ENCODE results near the gene SOX10.

SOX10 gene

GRCh38 chr22:37983860-37984791 lies at the start of gene SOX10:
Gene SOX10 (minus strand): TSS chr22:37984555. CDS start chr22:37983784, 771 bp downstream.
- no peak for DNase-seq (ENCODE audit: low read depth)

GRCh38 chr22:38033522-38034277 lies 49.3 kb upstream of the SOX10 start:
- no peak for DNase-seq (ENCODE audit: low read depth)

GRCh38 chr22:38032681-38033521 lies 48.5 kb upstream of the SOX10 start:
- no peak for DNase-seq (ENCODE audit: low read depth)

GRCh38 chr22:38031491-38031890 lies 47.1 kb upstream of the SOX10 start:
- DNase-seq (ENCODE audit: low read depth): no peak

GRCh38 chr22:38030311-38031133 lies 46.2 kb upstream of the SOX10 start:
- DNase-seq (ENCODE audit: low read depth): no peak

GRCh38 chr22:38029901-38030300 lies 45.5 kb upstream of the SOX10 start:
- no peak for DNase-seq (ENCODE audit: low read depth)

- no peak for DNase-seq (ENCODE audit: low read depth)
These were observed 45.0 kb upstream of the SOX10 start for GRCh38 chr22:38029370-38029769.

- no peak for DNase-seq (ENCODE audit: low read depth)
These were observed 44.2 kb upstream of the SOX10 start for GRCh38 chr22:38028344-38029130.

GRCh38 chr22:38027487-38027886 lies 43.1 kb upstream of the SOX10 start:
- no peak for DNase-seq (ENCODE audit: low read depth)

GRCh38 chr22:38026130-38027111 lies 42.1 kb upstream of the SOX10 start:
- DNase-seq (ENCODE audit: low read depth): no peak

- no peak for DNase-seq (ENCODE audit: low read depth)
These were observed 41.2 kb upstream of the SOX10 start for GRCh38 chr22:38025514-38025913.

- DNase-seq (ENCODE audit: low read depth): no peak
These were observed 38.7 kb upstream of the SOX10 start for GRCh38 chr22:38023045-38023444.

- DNase-seq (ENCODE audit: low read depth): no peak
These were observed 36.9 kb upstream of the SOX10 start for GRCh38 chr22:38021206-38021605.

- DNase-seq (ENCODE audit: low read depth): no peak
These were observed 34.8 kb upstream of the SOX10 start for GRCh38 chr22:38018938-38019827.

GRCh38 chr22:38017939-38018885 lies 33.9 kb upstream of the SOX10 start:
- no peak for DNase-seq (ENCODE audit: low read depth)

GRCh38 chr22:38017272-38017920 lies 33.0 kb upstream of the SOX10 start:
- no peak for DNase-seq (ENCODE audit: low read depth)

All from GM04503 (cell line).